ENCODE measurements around the gene LGALS16.

The LGALS16 gene, protein sequence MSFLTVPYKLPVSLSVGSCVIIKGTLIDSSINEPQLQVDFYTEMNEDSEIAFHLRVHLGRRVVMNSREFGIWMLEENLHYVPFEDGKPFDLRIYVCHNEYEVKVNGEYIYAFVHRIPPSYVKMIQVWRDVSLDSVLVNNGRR

DNA sequence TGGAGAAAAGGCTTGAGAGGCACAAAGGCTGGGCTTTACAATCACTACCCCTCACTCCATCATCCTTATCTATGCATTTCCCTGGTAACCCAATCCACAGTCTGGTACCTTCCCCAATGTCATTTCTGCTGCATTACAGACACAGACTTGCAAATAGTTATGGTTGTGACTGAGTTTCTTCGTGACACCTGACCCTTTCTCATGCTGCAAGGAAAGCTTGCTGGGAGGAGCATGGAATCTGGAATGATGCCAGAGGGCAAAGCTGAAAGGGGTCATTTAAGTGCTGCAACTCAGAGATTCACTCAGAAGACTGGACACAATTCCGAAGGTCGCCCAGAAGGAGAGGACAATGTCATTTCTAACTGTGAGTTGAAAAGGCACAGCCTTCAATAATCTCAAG is at the start of gene LGALS16:
TSS of gene LGALS16 (plus strand) at position 301 of the 400 bp plus-strand sequence. CDS start at position 350, 49 bp downstream.
- in situ Hi-C loops (cut with MboI; ENCODE audit: low sequenced_read_pairs, unreplicated experiment), result no loop called here
- TF ChIP-seq, protein P1, sequence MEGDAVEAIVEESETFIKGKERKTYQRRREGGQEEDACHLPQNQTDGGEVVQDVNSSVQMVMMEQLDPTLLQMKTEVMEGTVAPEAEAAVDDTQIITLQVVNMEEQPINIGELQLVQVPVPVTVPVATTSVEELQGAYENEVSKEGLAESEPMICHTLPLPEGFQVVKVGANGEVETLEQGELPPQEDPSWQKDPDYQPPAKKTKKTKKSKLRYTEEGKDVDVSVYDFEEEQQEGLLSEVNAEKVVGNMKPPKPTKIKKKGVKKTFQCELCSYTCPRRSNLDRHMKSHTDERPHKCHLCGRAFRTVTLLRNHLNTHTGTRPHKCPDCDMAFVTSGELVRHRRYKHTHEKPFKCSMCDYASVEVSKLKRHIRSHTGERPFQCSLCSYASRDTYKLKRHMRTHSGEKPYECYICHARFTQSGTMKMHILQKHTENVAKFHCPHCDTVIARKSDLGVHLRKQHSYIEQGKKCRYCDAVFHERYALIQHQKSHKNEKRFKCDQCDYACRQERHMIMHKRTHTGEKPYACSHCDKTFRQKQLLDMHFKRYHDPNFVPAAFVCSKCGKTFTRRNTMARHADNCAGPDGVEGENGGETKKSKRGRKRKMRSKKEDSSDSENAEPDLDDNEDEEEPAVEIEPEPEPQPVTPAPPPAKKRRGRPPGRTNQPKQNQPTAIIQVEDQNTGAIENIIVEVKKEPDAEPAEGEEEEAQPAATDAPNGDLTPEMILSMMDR (IDR thresholded peaks at IDR 0.05; ENCODE audit: borderline replicate concordance, control extremely low read depth, extremely low read depth, insufficient read depth, missing control alignments), result no peak
- DNase-seq (ENCODE audit: low spot score), result no peak

DNA sequence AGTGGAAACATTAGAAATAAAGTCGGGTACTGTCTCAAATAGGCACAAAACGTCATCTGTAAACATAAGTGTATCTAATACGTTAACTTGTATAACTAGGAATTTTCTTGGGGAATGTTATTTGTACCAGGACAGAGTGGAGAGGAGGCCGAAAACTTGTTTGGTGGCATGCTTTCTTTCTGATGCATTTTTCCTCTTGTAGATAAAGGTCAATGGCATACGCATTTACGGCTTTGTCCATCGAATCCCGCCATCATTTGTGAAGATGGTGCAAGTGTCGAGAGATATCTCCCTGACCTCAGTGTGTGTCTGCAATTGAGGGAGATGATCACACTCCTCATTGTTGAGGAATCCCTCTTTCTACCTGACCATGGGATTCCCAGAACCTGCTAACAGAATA is 48.7 kb upstream of the LGALS16 start:
- no peak for DNase-seq (ENCODE audit: low spot score)
- in situ Hi-C loops (cut with MboI; ENCODE audit: low sequenced_read_pairs, unreplicated experiment), result no loop called here
- TF ChIP-seq, protein P1 (IDR thresholded peaks at IDR 0.05; ENCODE audit: borderline replicate concordance, control extremely low read depth, extremely low read depth, insufficient read depth, missing control alignments), result no peak

DNA sequence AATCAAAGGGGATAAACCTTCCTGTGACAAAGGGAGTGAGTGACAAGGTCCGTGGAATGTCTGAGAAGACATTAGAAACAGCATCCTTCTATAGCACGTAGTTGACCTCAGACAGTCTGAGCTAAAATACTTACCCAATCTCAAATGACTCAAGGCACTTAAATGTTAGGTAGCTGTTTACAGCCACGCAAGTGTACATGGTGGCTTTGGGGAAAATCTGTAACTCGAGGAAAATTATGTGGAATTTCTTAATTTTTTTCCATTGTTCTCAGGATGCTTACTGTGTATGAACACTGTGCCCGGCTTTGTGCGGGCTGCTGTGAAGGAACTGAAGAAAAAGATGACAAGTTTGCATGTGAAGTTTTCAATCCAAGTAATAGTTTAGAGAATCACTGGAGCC is 48.2 kb upstream of the LGALS16 start:
- in situ Hi-C loops (cut with MboI; ENCODE audit: low sequenced_read_pairs, unreplicated experiment), result no loop called here
- DNase-seq (ENCODE audit: low spot score), result no peak
- TF ChIP-seq, protein P1 (IDR thresholded peaks at IDR 0.05; ENCODE audit: borderline replicate concordance, control extremely low read depth, extremely low read depth, insufficient read depth, missing control alignments), result no peak

DNA sequence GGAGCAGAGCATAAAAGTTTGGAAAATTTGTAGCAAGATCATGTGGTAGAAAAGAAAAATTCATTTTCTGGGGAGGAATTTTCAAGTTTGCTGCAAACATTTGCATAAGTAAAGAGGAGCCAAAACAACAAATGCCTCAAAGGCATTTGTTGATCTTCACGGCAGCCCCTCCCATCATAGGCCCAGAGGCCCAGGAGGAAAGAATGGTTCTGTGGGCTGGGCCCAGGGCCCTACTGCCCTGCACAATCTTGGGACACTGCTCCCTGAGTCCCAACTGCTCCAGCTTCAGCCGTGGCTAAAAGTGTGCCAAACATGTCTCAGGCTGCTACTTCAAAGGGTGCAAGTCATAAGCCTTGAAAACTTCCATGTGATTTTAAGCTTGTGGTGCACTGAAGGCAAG is 42.1 kb upstream of the LGALS16 start:
- DNase-seq (ENCODE audit: low spot score), result no peak
- TF ChIP-seq, protein P1 (IDR thresholded peaks at IDR 0.05; ENCODE audit: borderline replicate concordance, control extremely low read depth, extremely low read depth, insufficient read depth, missing control alignments), result no peak
- in situ Hi-C loops (cut with MboI; ENCODE audit: low sequenced_read_pairs, unreplicated experiment), result no loop called here

DNA sequence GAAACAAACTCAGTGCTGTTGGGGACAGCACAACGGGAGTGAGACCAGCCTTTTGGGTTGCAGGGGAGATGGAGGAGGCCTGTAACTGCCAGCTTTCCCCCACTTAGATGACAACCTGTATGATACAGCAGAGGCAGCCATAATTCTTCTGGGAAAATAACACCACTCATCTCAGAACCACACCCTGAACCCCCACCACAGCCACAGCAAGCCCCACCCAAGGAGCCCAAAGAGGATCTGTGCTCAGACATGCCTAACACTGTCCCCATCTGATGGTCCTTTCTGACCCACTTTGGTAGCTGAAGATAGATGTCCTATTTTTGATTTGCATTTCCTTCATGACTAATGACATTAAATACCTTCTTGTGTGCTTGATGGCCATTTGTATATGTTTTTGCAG is 38.0 kb upstream of the LGALS16 start:
- in situ Hi-C loops (cut with MboI; ENCODE audit: low sequenced_read_pairs, unreplicated experiment), result no loop called here
- no peak for DNase-seq (ENCODE audit: low spot score)
- TF ChIP-seq, protein P1 (IDR thresholded peaks at IDR 0.05; ENCODE audit: borderline replicate concordance, control extremely low read depth, extremely low read depth, insufficient read depth, missing control alignments), result no peak

DNA sequence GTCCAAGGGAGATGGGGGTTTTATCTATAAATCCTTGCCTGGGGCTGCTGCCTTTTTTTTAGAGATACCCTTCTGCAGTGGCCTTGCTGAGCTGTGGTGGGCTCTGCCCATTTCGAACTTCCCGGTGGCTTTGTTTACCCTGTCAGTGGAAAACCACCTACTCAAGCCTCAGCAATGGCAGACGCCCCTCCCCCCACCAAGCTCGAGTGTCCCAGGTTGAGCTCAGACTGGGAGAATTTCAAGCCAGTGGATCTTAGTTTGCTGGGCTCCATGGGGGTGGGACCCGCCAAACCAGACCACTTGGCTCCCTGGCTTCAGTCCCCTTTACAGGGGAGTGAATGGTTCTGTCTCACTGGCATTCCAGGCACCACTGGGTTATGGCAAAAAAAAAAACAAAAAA is 31.8 kb upstream of the LGALS16 start:
- TF ChIP-seq, protein P1 (IDR thresholded peaks at IDR 0.05; ENCODE audit: borderline replicate concordance, control extremely low read depth, extremely low read depth, insufficient read depth, missing control alignments), result no peak
- in situ Hi-C loops (cut with MboI; ENCODE audit: low sequenced_read_pairs, unreplicated experiment), result no loop called here
- no peak for DNase-seq (ENCODE audit: low spot score)
